Activated naive CD4-positive, alpha-beta T cell treated with anti-CD3 and anti-CD28 coated beads, Interleukin-2, amount 50 U/mL, for 72 hours (primary cell): Measurements from ENCODE around the gene ATP6V1C2. TPM values are rescaled to one million over a fixed set of nuclear protein-coding genes. Genes with fewer than 3 reads are reported as not detected.

Experiments
- ATAC-seq, 2 donors: fragments of 150-1000 bp; cut with Tn5 transposase; 2 replicates each; pipeline ENCODE4 v1.10.0; 2021; ENCODE audit warnings: mild to moderate bottlenecking in 2 of 2, moderate library complexity in 2 of 2
- DNase-seq, 2 donors: peaks; one replicate each; pipeline ENCODE4 v3.0.0; 2021 to 2022; ENCODE audit warnings: low spot score in 2 of 2
- H3K27ac Mint-ChIP-seq, 2 donors: one replicate each; pipeline ENCODE4 v1.8.0; 2022; ENCODE audit warnings: mild to moderate bottlenecking in 2 of 2, mixed read lengths in 2 of 2
- H3K36me3 Mint-ChIP-seq, 2 donors: one replicate each; pipeline ENCODE4 v1.8.0; 2022; ENCODE audit warnings: mixed read lengths in 2 of 2
- H3K9me3 Mint-ChIP-seq, 2 donors: one replicate each; pipeline ENCODE4 v1.8.0; 2022; ENCODE audit warnings: mixed read lengths in 2 of 2
- total RNA-seq, 2 donors: library from RNA; stranded (reverse); gene quantifications; one replicate each; pipeline ENCODE4 v1.2.3, GENCODE V29; 2022

Gene ATP6V1C2
- total RNA-seq, 2 donors from 2014 or later: 0.41 TPM; not detected in 1

- ATAC-seq (no peak), DNase-seq (no peak)
- no peaks in the 10 kb centered on the region for H3K9me3 Mint-ChIP-seq
- no peaks in the 10 kb centered on the region for H3K36me3 Mint-ChIP-seq
- H3K27ac Mint-ChIP-seq: no peak overlapping the region
Measured at GRCh38 chr2:10716581-10716980, 4.8 kb upstream of the ATP6V1C2 start.

- DNase-seq (no peak), ATAC-seq (no peak)
- H3K9me3 Mint-ChIP-seq: no peaks in the 10 kb centered on the region
- no peaks in the 10 kb centered on the region for H3K36me3 Mint-ChIP-seq
- no peak overlapping the region for H3K27ac Mint-ChIP-seq
Measured at GRCh38 chr2:10717628-10718027, 3.8 kb upstream of the ATP6V1C2 start.

DNA sequence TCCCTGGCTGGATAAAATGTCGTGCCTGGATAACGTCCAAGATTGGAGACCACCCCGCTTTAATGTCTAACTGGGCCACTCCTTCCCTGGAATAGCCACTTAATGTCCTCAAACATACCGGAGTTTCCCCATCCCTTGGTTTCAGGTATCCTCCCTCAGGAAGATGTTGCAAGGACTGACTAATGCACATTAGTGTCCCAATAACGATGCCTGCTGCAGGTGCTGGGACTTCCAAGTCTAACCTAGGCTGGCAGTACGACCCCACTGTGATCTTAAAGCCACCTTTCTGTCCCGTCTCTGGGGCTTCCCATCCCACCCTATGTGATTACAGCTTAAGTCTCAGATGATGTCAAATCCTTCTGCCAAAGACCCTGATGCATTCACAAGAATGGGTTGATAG, 1.1 kb upstream of the ATP6V1C2 start:
- no peak for ATAC-seq
- no peaks in the 10 kb centered on the region for H3K9me3 Mint-ChIP-seq
- H3K27ac Mint-ChIP-seq: no peak overlapping the region
- DNase-seq: no peak
- no peaks in the 10 kb centered on the region for H3K36me3 Mint-ChIP-seq

DNA sequence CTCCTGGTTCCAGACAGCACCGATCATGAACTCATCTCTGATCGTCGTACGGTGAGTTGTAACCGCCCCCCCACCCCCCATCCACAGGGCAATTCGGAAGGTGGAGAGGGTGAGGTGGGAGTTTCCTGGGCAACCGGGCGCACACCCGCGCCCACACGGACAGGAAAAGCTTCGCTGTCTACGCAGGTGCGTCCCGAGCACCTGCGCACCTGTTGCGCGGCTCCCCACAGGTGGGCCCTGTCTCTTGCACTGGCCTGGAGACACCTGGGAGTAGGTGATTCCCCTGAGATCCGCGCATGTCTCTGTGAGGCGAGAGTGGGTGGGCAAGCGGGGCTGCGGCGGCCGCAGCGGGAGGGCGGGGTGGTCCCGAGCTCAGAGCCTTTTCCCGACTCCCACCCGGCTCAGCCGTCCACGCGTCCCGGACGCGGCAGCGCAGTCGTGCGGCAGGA, 459 bp upstream of the ATP6V1C2 start:
- Mint-ChIP-seq H3K27ac (no peak overlapping the region), H3K9me3 (no peaks in the 10 kb centered on the region), H3K36me3 (no peaks in the 10 kb centered on the region)
- no peak for DNase-seq
- no peak for ATAC-seq

DNA sequence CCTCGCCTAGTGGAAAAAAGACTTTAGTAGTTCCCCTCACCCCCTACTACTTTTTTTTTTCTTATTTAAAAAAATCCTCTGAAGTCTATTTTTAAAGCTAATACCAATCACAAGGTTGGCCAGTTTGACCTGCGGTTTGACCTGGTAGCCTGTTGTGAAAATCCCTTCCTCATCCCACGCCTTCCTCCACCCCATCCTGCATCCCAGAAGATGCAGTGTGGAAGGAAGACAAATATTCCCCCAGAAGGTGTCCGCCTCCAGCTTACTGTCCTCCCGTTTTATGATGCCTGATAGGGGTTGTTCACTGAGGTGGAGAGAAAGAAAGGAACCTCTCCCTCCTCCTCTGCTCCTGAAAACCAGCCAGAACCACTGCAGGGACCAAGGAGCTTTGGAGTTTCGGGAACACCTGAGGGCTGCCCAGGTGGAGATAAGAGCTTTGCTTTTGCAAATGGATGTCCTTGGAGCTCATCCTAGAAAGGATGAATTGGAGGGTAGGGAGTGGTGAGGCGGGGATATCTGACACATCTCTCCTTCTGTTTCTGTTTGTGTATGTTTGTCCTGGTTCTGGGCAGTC, 909 bp downstream of the ATP6V1C2 start:
- DNase-seq: no peak
- Mint-ChIP-seq H3K9me3 (no peaks in the 10 kb centered on the region), H3K36me3 (no peaks in the 10 kb centered on the region), H3K27ac (no peak overlapping the region)
- no peak for ATAC-seq

DNA sequence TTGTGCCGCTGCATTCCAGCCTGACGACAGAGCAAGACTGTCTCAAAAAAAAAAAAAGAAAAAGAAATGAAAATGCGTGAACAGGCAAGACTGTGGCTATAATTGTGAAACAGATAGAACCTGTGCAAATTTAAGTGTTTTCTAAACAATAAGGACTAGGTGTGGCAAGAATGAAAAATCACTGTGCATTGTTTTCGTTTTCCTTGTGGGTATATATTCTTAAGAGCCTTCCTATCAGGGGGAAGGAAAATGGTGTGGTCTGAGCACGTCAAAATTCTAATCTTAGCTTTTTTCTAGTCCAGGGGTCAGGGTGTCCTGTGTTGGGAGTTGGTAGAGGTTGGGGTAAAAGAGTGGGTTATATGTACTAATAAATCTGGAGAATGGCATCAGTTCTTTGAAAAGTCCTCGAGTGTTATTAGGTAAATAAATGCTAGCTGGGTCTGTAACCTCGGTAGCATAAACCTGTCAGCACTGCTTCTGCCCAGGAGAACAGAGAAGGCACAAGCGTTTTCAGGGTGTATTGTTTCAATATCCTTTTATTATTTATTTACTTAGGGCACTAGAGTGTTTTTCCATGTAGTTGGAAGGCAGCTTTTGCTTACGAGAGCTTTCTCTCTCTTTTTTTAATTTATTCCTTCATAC, 11.6 kb downstream of the ATP6V1C2 start:
- Mint-ChIP-seq H3K36me3 (no peaks in the 10 kb centered on the region), H3K27ac (no peak overlapping the region), H3K9me3 (no peaks in the 10 kb centered on the region)
- ATAC-seq (no peak), DNase-seq (no peak)

- Mint-ChIP-seq H3K36me3 (no peaks in the 10 kb centered on the region), H3K9me3 (no peaks in the 10 kb centered on the region), H3K27ac (no peak overlapping the region)
- DNase-seq (no peak), ATAC-seq (no peak)
Measured at GRCh38 chr2:10733566-10733925, 12.1 kb downstream of the ATP6V1C2 start.

- Mint-ChIP-seq H3K9me3 (no peaks in the 10 kb centered on the region), H3K36me3 (no peaks in the 10 kb centered on the region), H3K27ac (no peak overlapping the region)
- no peak for DNase-seq
- ATAC-seq: no peak
Measured at GRCh38 chr2:10733980-10734379, 12.6 kb downstream of the ATP6V1C2 start.

DNA sequence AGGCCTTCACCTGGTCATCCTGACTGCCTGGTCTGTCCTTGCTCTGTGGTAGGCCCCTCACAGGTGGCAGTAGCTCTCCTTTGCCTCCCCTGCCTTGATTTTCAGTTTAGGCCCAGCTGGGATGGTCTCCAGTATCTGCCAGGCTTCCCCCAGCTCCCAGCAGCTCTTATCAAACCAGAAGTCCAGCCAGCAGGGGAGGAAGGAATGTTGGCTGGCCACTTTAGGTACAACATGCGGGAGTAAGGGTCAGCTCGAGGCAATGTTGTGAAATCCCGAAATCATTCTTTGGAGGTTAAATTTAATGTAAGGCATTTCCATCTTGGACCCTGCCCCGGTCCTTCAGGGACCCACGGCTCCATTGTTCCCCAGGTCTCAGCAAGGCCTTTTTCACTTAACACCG, 16.8 kb downstream of the ATP6V1C2 start:
- no peaks in the 10 kb centered on the region for H3K9me3 Mint-ChIP-seq
- ATAC-seq (no peak), DNase-seq (no peak)
- H3K27ac Mint-ChIP-seq: no peak overlapping the region
- no peaks in the 10 kb centered on the region for H3K36me3 Mint-ChIP-seq

GRCh38 chr2:10740226-10740625, 18.8 kb downstream of the ATP6V1C2 start:
- Mint-ChIP-seq H3K27ac (no peak overlapping the region), H3K36me3 (no peaks in the 10 kb centered on the region), H3K9me3 (no peaks in the 10 kb centered on the region)
- ATAC-seq: no peak
- no peak for DNase-seq

DNA sequence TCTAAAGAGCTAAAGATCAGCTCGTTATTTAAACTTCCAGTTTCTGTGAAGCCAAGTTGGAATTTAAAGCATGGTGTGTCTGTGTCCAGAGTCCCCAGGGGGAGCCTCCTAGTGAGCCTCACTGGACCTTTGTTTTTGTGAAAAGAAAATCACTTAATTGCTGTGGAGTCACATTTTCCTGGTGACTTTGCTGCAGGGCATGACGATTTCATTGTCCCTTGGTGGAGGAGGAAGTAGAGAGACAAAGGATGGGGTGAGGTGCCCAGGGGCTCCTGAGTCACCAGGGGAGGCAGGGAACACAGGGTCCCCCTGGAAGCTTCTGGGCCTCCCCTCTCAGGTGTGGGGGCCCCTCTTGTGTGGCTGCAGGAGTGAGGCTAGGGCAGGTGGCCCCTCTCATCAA, 19.7 kb downstream of the ATP6V1C2 start:
- no peaks in the 10 kb centered on the region for H3K9me3 Mint-ChIP-seq
- H3K27ac Mint-ChIP-seq: no peak overlapping the region
- ATAC-seq (no peak), DNase-seq (no peak)
- peaks cover 0 to 6% of the 10 kb centered on the region in 2 donors for H3K36me3 Mint-ChIP-seq

DNA sequence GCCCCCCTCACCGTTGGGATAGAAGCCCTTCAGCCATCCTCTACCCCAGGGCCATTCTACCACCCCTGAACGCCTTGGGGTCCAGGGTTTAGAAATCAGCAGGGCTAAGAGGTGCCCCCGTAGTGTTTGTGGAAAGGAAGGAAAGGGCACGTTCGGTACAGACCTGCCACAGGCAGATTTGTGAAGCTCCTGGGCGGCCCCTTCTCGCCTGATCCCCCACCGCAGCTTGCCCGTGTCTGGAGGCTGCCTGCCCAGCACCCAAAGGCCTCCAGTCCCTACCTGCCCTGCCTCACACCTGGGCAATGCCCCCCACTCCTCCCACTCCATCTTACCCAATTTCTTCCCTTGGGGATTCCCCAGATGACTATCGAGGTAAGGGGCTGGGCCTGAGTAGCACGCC, 21.2 kb downstream of the ATP6V1C2 start:
- H3K27ac Mint-ChIP-seq: no peak overlapping the region

DNA sequence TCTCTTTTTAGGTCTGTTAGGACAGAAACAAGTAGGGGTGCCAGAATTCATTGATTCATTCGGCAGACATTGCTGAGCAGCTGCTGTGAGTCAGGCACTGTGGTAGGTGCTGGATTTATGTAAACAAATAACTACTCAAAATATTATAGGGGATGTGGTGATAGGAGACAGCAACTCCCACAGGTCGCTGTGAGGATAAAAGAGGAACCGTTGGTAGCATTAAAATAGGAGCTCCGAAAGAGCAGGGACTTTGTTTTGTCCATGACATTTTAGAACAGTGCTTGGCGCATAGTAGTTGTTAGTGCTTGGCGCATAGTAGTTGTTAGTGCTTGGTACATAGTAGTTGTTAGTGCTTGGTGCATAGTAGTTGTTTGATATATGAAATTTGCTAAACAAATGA, 29.2 kb downstream of the ATP6V1C2 start:
- ATAC-seq (no peak), DNase-seq (no peak)
- Mint-ChIP-seq H3K9me3 (no peaks in the 10 kb centered on the region), H3K36me3 (peaks cover 0 to 3% of the 10 kb centered on the region in 2 donors), H3K27ac (no peak overlapping the region)

More for the DNA sequence above, 21.2 kb downstream of the ATP6V1C2 start:
- ATAC-seq (no peak), DNase-seq (no peak)
- no peaks in the 10 kb centered on the region for H3K9me3 Mint-ChIP-seq
- H3K36me3 Mint-ChIP-seq: peaks cover 0 to 6% of the 10 kb centered on the region in 2 donors

DNA sequence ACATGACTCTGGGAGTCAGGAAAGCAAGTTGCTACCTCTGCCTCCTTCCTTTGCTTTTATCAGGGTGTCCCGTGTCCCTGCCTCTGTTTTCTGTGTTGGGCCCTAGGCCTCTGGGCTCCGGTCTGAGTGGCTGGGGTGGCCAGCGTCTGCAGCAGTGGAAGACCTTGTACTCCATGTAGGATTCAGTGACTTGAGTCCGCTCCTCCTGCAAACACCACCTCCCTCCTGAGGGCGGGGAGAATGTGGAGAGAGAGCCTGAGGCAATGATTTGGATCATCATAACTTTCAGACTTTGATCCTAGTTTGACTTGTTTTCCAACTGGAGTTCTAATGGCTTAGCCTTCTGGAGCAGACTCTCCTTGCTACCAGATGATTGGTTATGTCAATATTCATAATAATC, 30.8 kb downstream of the ATP6V1C2 start:
- Mint-ChIP-seq H3K36me3 (no peaks in the 10 kb centered on the region), H3K27ac (no peak overlapping the region), H3K9me3 (no peaks in the 10 kb centered on the region)
- no peak for ATAC-seq
- DNase-seq: no peak

- no peak overlapping the region for H3K27ac Mint-ChIP-seq
- DNase-seq (no peak), ATAC-seq (no peak)
- no peaks in the 10 kb centered on the region for H3K9me3 Mint-ChIP-seq
- no peaks in the 10 kb centered on the region for H3K36me3 Mint-ChIP-seq
Measured at GRCh38 chr2:10753156-10753555, 31.7 kb downstream of the ATP6V1C2 start.

- no peak overlapping the region for H3K27ac Mint-ChIP-seq
Measured at GRCh38 chr2:10753876-10754275, 32.4 kb downstream of the ATP6V1C2 start.

GRCh38 chr2:10755621-10756020, 34.2 kb downstream of the ATP6V1C2 start:
- no peaks in the 10 kb centered on the region for H3K9me3 Mint-ChIP-seq
- no peak overlapping the region for H3K27ac Mint-ChIP-seq

More at GRCh38 chr2:10753876-10754275, 32.4 kb downstream of the ATP6V1C2 start:
- ATAC-seq: no peak
- H3K36me3 Mint-ChIP-seq: no peaks in the 10 kb centered on the region
- no peaks in the 10 kb centered on the region for H3K9me3 Mint-ChIP-seq
- no peak for DNase-seq

GRCh38 chr2:10757814-10758286, 36.4 kb downstream of the ATP6V1C2 start:
- ATAC-seq (no peak), DNase-seq (no peak)
- Mint-ChIP-seq H3K27ac (no peak overlapping the region), H3K9me3 (no peaks in the 10 kb centered on the region), H3K36me3 (no peaks in the 10 kb centered on the region)

More at GRCh38 chr2:10755621-10756020, 34.2 kb downstream of the ATP6V1C2 start:
- no peaks in the 10 kb centered on the region for H3K36me3 Mint-ChIP-seq
- DNase-seq (no peak), ATAC-seq (no peak)
